Measurements from ENCODE around the gene ZBTB46. TPM values are rescaled to one million over a fixed set of nuclear protein-coding genes. Genes with fewer than 3 reads are reported as not detected.
"Not testable (repeated sequence)": the region's sequence is repeated elsewhere in the genome, so short reads cannot be mapped to it uniquely, and the experiment has no call there.

ZBTB46 gene
- total RNA-seq, 2 donors from 2014 or later = 6.8 to 11.9 TPM

DNA sequence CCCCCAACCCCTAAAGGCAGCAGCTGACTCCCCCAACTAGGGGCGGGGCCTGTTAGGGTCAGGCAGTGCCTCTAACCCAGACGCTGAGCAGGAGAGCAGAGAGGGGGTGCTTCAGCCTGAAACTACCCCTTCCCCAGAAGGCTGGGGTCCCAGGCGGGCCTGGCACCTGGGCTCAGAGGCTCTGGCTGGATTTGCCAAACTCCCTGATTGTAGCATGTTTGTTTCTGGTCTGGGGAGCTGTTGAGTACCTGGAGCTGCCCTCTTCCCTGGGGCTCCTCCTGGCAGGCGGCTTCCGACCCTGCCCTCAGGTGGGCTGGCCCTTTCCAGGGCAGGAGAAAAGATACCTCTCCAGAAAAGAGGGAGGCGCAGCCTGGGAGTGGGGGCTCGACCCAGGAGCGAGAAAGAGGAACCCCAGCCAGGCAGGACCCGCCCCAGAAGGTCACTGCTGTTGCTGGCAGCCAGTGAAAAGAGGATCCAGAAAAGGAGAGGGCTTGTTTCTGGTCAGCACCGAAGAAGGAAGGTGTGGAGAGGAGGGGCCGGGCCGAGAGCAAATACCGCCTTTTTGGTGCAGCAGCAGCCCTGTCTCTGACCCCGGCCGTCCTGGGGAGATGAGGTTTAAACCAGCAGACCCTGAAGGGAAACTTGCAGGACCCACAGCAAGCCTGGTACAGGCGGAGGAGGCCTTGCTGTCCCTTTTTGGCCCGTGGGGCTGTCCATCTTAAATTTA is 29.4 kb upstream of the ZBTB46 start:
- no peak for DNase-seq (ENCODE audit: low spot score)
- intact Hi-C loops (cut with DNase I) = loop anchor here in 1 of 2 donors (5.0 kb wide), 2 partner anchors 33 to 73 kb away; no protein-coding TSS in a partner anchor

DNA sequence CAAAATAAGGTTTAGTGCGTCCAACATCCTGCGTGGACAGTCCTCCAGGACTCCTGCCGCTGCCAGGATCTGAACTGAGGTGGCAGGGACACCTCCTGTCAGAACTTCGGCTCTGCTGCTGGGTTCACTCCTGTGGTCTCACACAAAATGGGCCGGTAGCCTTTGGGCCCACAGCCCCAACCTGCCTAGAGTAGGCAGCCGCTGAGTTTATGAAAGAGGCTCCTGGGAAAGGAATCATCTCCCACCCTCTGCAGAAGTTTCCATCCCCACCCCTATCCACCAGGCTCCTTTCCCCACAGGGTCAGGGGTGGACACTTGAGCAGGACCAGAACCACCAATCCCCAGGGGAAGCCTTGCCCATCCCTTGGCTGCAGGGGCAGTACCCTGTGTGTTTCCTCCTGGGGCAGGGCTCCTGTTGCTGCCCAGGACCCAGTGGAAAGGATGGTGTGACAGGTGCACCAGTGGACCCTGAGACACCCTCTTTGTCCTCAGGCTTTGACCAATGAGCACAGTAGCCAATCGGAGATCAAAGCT is 28.2 kb upstream of the ZBTB46 start:
- intact Hi-C loops (cut with DNase I) = no loop called here
- no peak for DNase-seq (ENCODE audit: low spot score)

DNA sequence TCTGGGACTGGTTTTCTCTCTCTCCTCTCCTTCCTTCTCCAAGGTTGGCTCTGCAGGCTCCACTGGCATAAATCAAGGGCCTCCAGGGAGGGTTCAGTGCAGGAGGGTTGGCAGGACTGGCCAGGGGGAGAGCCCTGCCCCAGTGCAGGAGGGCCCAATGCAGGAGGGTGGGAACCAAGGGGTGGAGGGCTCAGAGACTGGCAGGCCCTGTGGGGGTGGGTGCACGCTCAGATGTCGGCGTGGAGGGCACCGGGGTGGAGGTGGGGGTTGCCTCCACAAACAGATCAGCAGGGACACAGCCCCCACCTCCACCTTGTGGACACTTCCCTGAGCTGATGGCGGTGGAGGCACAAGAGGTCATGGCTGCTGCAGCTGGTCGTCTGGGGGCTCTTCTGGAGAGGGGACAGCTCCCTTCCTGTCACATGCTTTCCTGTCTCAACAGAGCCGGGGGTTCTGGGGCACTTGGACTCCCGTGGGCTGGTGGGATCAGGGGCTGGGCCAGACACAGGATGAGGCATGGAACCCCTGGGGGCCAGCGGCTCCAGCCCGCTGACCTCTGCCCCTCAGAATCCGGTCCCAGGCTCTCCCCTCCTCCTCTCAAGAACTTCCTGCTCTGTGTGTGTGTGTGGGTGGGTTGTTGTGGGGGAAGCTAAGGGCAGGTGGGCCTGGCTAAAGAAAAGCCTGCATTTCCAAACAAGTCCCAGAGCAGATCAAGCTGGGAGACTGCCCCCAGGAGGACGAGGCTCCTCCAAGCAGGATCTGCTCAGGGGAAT is 27.5 kb upstream of the ZBTB46 start:
- intact Hi-C loops (cut with DNase I) = no loop called here
- no peak for DNase-seq (ENCODE audit: low spot score)

DNA sequence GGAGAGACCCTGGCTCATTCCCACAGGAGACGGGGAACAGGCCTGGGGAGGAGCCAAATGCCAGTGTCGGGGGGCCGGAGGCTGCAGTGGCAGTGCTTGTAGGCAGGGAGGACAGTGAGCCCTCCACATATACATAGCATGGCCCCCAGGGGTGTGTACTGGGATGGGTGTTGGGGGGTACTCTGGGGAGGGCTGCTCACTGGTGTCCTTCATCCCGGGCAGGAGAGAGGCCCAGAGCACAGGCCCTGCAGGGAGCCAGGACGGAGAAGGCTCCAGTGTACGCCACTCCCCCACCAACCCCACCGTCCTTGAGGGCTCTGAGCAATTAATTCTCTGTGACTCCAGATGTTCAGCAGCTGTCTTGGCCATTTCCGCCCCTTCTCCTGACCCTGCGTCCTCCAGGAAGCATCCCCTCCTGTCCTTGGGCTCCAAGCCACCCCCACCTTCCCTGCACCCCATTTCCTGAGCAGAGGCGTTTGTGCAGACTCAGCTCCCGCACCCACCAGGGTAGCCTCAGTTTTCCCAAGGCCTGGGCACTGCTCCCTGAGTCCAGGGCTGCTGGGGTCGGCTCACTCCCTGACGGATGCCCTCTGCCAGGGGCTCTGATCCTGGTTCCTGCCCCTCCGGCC is 26.8 kb upstream of the ZBTB46 start:
- DNase-seq (ENCODE audit: low spot score) = no peak
- intact Hi-C loops (cut with DNase I) = no loop called here

DNA sequence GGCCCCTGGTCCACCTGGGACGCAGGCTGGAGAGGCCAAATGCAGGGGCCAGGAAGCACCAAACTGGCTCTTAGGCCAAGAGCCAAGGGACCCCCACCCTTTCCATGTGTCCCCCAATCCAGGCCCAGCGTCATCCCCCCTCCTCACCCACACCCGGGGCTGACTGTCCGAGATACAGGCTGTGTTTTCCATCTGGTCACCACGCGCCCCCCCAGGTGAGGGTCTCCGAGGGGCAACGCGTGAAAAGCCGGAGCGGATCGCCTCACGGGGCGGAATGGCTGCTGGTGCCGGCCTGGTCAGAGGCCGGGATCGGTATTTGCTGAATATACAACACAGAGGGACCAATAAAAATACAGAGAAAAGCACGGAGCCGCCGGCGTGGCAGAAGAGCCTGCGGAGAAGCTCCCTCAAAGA is 25.0 kb upstream of the ZBTB46 start:
- intact Hi-C loops (cut with DNase I) = no loop called here
- peak; percentile 75 for DNase-seq (ENCODE audit: low spot score)

DNA sequence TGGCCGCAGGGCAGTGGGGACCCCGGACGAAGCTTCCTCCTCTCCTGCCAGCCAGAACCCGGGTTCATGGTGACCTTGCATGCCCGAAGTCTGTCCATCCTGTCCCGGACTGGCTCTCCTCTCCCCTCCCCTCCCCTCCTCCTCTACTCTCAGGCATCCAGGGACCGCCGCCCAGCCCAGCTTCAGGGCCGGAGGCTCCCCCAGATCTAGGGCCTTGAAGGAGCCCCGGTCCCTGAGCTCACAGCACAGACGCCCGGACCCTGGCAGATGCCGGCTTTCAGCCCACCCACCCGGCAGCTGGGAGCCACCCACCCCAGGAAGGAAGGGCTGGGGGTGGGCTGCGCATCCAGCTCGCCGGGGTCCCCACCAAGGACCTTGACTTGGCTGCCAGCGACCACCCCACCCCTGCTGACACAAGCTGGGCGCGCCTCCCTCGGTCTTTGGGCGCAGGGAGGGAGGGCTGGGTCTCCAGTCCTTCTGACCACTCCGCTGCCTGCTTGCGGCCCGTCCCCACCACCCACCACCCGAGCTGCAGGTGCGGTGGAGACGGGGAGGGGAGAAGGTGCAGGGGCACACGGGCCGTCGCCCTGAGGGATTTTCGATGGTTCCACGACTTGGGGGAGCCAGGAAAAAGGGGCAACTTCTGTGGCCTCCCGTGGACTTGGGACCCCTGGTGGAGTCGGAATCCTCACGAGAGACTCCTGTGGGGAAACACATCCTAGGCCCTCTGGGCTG is 24.5 kb upstream of the ZBTB46 start:
- intact Hi-C loops (cut with DNase I) = no loop called here
- peak; percentile 79 for DNase-seq (ENCODE audit: low spot score)

DNA sequence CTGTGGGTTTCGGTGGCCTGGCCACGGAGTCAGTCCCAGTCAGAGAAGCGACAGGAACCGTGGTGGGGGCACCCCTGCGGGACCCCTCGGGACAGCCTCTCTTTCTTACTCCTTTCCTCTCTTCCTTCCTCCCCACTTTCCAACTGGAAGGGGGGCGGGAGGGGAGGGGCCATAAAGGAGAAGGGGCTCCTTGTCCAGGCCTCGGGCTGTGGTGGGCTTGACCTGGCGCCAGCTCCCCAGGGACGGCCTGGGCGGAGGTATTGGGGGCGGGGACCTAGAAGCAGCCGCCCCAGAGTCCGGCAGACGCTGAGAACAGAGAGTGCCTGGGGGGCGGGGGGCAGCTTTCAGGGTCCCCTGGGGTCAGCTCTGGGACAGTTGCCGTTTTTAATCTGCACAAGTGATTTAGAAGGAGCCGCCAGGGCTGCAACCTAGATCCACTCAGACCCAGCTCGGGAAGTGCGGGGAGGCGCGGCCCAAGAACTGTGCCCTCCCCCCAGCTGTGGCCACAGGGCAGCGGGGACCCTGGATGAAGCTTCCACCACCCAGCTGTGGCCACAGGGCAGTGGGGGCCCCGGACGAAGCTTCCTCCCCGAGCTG is 23.8 kb upstream of the ZBTB46 start:
- intact Hi-C loops (cut with DNase I) = no loop called here
- peak; percentile 76 for DNase-seq (ENCODE audit: low spot score)

DNA sequence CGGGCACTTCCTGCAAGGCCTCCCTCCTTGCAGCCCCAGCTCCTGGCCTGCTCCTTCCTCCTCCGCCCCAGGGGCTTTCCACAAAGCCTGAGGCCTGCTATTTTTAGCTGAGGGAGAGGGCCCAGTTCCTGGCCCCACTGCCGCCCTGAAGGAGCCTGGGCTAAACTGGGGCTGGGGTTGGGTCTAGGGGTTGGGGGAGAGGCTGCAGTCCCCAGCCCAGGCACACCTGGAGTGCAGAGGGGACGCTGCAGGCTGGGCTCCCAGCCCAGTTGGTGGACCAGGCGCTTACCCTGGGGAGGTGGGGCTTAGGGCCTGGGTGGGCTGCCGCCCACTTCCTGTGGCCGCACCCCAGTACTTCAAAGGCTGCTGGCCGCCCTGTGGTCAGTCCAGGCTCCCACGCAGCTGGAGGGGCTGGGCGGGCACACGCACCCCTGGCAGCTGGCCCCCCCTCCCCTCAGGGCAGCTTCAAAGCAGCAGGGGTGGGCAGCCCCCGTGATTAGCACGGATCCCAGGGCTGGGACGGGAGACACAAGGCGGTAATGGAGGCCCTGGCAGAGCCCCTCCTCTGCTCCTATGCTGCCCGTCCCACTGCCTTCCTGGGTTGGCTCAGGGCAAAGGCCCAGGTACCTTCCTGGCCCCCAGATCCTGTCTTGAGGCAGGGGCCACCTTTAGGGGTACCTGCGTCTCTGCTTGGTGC is 23.2 kb upstream of the ZBTB46 start:
- peak; percentile 78 for DNase-seq (ENCODE audit: low spot score)
- intact Hi-C loops (cut with DNase I) = no loop called here

DNA sequence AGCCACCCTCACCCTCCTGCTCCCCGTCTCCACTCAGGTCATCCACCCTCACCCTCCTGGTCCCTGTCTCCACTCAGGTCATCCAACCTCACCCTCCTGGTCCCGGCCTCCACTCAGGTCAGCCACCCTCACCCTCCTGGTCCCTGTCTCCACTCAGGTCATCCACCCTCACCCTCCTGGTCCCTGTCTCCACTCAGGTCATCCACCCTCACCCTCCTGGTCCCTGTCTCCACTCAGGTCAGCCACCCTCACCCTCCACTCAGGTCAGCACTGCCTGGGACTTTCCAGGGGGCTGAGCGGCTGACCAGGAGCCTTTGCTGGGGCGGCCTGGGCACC is 22.6 kb upstream of the ZBTB46 start:
- intact Hi-C loops (cut with DNase I); DNase-seq (ENCODE audit: low spot score): not testable (repeated sequence)

DNA sequence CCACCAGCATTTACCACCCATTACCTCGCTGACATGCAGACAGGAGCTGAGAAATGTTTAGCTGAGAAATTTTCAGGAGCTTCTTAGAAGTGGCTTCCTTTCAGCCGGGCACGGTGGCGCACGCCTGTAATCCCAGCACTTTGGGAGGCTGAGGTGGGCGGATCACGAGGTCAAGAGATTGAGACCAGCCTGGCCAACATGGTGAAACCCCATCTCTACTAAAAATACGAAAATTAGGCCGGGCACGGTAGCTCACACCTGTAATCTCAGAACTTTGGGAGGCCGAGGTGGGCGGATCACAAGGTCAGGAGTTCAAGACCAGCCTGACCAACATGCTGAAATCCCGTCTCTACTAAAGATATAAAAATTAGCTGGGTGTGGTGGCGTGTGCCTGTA is 20.5 kb upstream of the ZBTB46 start:
- intact Hi-C loops (cut with DNase I); DNase-seq (ENCODE audit: low spot score): not testable (repeated sequence)

DNA sequence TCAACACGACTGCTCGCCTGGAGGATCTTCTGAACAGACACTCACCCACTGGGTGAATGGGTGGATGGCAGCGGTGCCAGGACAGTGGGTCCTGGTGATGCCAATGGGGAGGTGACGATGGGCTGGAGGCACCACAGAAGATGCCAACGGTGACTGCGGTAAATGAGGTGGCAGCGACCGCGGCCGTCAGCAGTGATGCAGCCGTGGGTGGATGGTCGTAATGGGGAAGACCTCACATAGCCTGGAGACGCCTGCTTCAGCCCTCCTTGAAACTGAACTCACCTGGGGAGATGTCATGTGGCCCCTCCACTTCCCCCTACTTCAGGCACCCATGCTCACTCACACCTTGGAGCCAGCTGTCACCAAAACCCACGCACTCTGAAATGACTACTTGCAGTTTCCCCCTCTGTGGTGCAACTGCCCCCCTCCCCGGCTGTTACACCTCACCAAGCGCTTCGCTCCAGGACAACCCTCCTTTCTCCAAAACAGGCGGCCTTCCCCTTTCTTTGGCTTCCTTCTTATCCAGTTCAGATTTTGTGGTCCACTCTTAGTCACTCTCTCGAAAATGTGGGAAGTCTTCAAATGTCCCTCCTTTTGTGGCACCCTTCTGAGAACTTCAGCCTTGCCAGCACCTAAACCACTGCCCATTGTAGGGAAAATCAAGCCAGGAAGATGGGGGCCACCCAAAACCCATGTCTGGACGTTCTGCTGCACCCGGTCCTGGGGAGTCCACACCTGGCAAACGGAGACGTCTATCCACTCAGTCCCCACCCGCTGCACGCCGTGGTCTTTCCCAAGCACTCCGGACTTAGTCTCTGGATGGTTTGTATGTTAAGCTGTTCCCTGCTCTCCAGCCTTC is 19.9 kb upstream of the ZBTB46 start:
- intact Hi-C loops (cut with DNase I) = no loop called here
- no peak for DNase-seq (ENCODE audit: low spot score)

DNA sequence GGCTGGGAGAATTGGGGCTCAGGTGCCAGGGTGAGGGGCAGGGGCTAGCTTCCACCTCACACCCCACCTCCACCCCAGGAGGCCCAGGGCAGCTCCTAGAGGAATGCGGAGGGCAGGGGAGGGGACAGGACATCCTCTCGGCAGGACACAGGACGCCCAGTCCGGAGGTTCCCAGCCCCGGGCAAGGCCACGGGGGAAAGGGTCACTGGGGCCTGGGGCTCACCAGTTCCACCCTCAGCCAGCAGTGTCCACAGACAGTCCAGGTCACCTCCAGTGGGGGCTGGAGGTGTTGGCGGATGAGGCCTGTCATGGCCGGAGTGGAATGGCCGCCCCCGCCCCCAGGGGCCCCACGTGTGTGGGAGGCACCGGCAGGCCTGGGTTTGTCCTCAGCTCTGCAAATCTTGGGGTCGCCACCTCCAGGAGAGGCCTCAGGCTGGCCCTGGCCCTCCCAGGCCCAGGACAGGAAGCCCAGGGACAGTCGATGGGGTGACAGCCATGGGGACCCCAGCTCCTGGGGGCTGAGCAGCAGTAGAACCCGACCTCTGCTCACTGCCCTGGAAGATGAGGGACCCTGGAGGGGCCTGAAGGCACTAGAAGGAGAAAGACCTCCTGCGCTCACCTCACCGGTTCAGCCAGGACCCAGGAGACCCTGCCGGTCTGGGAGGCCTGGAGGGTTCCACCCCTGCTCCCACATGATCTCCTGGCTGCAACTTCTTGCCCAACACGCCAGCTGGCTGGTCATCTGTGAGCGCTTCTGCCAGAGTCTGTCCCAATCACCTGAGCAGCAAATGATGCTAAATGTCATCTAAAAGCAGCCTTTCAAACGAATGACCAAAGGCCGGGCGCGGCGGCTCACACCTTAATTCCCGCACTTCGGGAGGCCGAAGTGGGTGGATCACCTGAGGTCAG is 17.2 kb upstream of the ZBTB46 start:
- intact Hi-C loops (cut with DNase I) = no loop called here
- no peak for DNase-seq (ENCODE audit: low spot score)

DNA sequence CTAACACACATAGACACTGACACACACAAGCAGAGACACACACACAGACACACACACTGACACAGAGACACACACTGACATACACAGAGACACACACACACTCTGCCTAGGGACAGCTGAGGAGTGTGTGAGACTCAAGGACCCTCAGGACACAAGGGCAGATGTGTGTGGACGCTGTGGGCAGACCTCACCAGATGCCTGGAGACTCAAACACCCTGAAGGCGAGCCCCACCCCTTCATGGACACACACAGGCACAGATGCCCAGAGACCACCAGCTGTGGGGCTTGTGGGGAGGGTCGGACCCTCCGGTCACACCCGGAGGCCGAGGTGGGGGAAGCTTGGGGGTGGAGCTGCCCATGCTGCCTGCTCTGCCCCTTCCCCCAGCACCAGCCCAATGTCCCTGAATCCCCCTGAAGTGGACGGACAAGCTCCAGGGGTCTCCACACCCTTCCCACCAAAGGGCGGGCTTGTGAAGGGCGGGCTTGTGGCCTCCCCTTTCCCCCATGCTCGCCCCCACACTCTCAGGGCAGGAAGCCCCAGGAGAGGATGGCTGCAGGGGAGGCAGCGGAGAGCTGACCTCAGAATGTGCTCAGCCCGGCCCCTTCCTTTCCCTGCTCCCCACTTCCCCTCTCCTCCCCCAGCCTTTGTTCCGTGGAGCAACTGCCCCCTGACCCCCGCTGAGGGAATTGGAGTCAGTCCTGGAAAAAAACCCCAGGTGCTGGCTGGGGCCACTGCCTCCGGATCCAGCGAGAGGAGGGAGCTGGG is 16.4 kb upstream of the ZBTB46 start:
- intact Hi-C loops (cut with DNase I) = no loop called here
- DNase-seq (ENCODE audit: low spot score) = no peak

DNA sequence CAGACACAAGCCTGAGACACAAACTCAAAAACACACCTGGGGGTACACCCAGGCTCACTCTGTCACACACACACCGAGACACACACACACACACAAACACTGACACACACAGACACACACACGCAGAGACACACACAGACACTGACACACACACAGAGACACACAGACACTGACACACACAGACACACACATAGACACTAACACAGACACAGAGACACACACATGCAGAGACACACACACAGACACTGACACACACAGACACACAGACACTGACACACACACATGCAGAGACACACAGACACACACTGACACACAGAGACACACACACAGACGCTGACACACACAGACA is 15.8 kb upstream of the ZBTB46 start:
- no peak for DNase-seq (ENCODE audit: low spot score)
- intact Hi-C loops (cut with DNase I) = no loop called here

DNA sequence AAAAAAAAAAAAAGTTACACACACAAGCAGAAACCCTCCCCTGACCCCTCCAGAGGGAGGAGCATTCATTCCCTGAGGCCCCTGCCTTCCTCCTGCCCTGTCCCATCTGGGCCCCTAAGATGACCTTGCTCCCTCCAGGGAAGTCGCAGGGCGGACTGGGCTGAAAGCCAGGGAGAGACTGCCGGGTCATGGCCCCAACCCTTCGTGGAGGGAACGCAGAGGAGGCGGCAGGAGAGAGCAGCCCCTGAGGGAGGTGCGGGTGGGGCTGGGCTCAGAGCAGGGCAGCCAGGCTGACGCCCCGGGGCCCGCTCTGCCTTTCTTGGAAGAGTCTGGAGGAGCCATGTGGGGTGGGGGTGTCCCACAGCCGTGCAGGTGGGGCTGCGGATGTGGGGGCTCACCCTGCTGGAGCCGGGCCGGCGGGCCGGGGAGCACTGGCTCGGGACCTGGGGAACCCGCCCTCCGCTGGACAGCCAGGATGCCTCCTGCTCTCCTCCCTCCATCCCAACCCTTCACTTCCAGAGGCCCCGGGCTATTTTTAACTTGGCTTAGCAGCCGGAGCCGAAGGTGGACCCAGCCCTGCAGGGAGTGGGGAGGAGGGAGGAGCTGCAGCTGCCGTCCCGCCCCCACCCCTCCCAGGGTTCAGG is 15.2 kb upstream of the ZBTB46 start:
- no peak for DNase-seq (ENCODE audit: low spot score)
- intact Hi-C loops (cut with DNase I) = no loop called here

Data from posterior vena cava (tissue), 2 donors.